Spleen (tissue), 11 donors: ENCODE measurements around the gene TTC23L. TPM values are rescaled to one million over a fixed set of nuclear protein-coding genes. Genes with fewer than 3 reads are reported as not detected.

Experiments
- DNase-seq: peaks from one replicate; pipeline ENCODE4 v3.0.0-alpha.2; 2020
- H3K27ac ChIP-seq, 8 donors: fragments of 200-600 bp; sonication (generic) in 7 of 8; 1 replicate in 4 of 8; 2 replicates in 4 of 8; pipeline versions ENCODE4 v1.5.0 to v1.8.0; 2016 to 2021; ENCODE audit warnings: inconsistent platforms in 4 of 8, mild to moderate bottlenecking in 4 of 8, moderate library complexity in 1 of 8
- H3K27me3 ChIP-seq, 7 donors: fragments of 200-600 bp; sonication (generic) in 6 of 7; replicated peaks in 1 of 7; 1 replicate in 4 of 7; 2 replicates in 3 of 7; pipeline versions ENCODE4 v1.5.0 to v1.8.0; 2016 to 2021; ENCODE audit warnings: inconsistent platforms in 3 of 7, mild to moderate bottlenecking in 1 of 7
- H3K36me3 ChIP-seq, 6 donors: fragments of 200-600 bp; sonication (generic) in 5 of 6; 1 replicate in 4 of 6; 2 replicates in 2 of 6; pipeline versions ENCODE4 v1.5.0 to v1.8.0; 2016 to 2021; ENCODE audit warnings: inconsistent platforms in 2 of 6
- H3K4me1 ChIP-seq, 6 donors: fragments of 200-600 bp; sonication (generic) in 5 of 6; 1 replicate in 3 of 6; 2 replicates in 3 of 6; pipeline versions ENCODE4 v1.5.0 to v1.8.0; 2016 to 2021; ENCODE audit warnings: inconsistent platforms in 3 of 6
- H3K4me3 ChIP-seq, 8 donors: fragments of 200-600 bp; sonication (generic) in 7 of 8; 1 replicate in 4 of 8; 2 replicates in 4 of 8; pipeline versions ENCODE4 v1.5.0 to v1.8.0; 2016 to 2021; ENCODE audit warnings: inconsistent platforms in 4 of 8, mild to moderate bottlenecking in 4 of 8, moderate library complexity in 2 of 8
- H3K9me3 ChIP-seq, 8 donors: fragments of 200-600 bp; sonication (generic) in 7 of 8; 1 replicate in 4 of 8; 2 replicates in 4 of 8; pipeline versions ENCODE4 v1.5.0 to v1.8.0; 2016 to 2021; ENCODE audit warnings: inconsistent platforms in 4 of 8
- CTCF ChIP-seq, 11 experiments: fragments of 200-600 bp in 7 of 11; fragments of 450-650 bp in 4 of 11; sonication (generic) in 4 of 11; IDR thresholded peaks in 8 of 11; conservative IDR thresholded peaks in 3 of 11; 1 replicate in 7 of 11; 2 replicates in 4 of 11; pipeline versions ENCODE4 v1.4.0 to v1.8.0; 2016 to 2021; ENCODE audit warnings: antibody characterized with exemption in 11 of 11, inconsistent platforms in 4 of 11, mild to moderate bottlenecking in 1 of 11
- POLR2A ChIP-seq, 3 donors: fragments of 450-650 bp; IDR thresholded peaks; one replicate each; pipeline ENCODE4 v1.5.1; 2017; ENCODE audit warnings: antibody characterized with exemption in 3 of 3, mild to moderate bottlenecking in 1 of 3
- POLR2AphosphoS5 ChIP-seq, 3 donors: sonication (generic); formaldehyde crosslinking; IDR thresholded peaks; one replicate each; pipeline ENCODE4 v1.5.1; 2017; ENCODE audit warnings: antibody characterized with exemption in 3 of 3
- WGBS, 5 donors: extraction: QIAGEN DNeasy Blood & Tissue Kit in 3 of 5; methylation state at CpG; one replicate each; pipeline versions ENCODE4 v1.1.5 to v1.1.7; 2013 to 2018; 5-methylcytosine and 5-hydroxymethylcytosine counted together
- intact Hi-C: fragments of 100-400 bp; cut with DNase I; formaldehyde crosslinking; loops from one replicate; pipeline ENCODE4 v1.15.0; 2023; ENCODE audit warnings: low total_unique reads
- polyA plus RNA-seq, 3 donors: library from polyadenylated mRNA; stranded (reverse); fragments of 200-250 nt; gene quantifications; one replicate each; pipeline ENCODE4 v1.2.1, GENCODE V29; 2013
- total RNA-seq, 7 donors: library from RNA; depleted of rRNA in 3 of 7; stranded (reverse); fragments of >200 nt in 3 of 7; fragmentation: NEBNext Ultra II Directional in 4 of 7; extraction: Animal tissue kit (Norgen Biotek cat#: 25700) in 4 of 7; gene quantifications; one replicate each; pipeline versions ENCODE4 v1.1.0 to v1.2.1, GENCODE V29; 2016 to 2021
- donor health status: healthy with polysubstance abuse.
- donor health status: DM: no; HTN: no; CAD: no; lungs with moderate emphysema.
- donor health status: DM: no; HTN: no; CAD: no.
- donor health status: Bipolar disorder and iron deficiency.
- donor health status: healthy.
- donor health status: DM: no; HTN: no; CAD: no.
- donor health status: DM: yes; HTN: yes; CAD: no.

The TTC23L gene
- total and polyA plus RNA-seq, 10 donors: 0.07 to 0.42 (median 0.24) TPM; not detected in 4

- Histone ChIP-seq H3K27ac (no peak overlapping the region), H3K9me3 (no peaks in the 10 kb centered on the region), H3K4me3 (no peak overlapping the region), H3K4me1 (no peaks in the 10 kb centered on the region), H3K36me3 (peaks cover 0 to 64% (median 0%) of the 10 kb centered on the region in 6 donors), H3K27me3 (no peaks in the 10 kb centered on the region)
- no peak for DNase-seq
- TF ChIP-seq POLR2A (IDR thresholded peaks at IDR 0.05) (no peak), POLR2AphosphoS5 (IDR thresholded peaks at IDR 0.05) (no peak), CTCF (IDR thresholded peaks at IDR 0.05 in 8 of 11, conservative IDR thresholded peaks at IDR 0.05 in 3 of 11) (no peak)
- WGBS, 5 donors: 88 to 98% (median 89%) methylated on average over 6 of the region's 6 CpGs
- intact Hi-C loops: no loop called here
Observed at GRCh38 chr5:34806532-34806931, 32.4 kb upstream of the TTC23L start.

GRCh38 chr5:34811706-34812105, 27.3 kb upstream of the TTC23L start:
- peaks cover 0 to 48% (median 5%) of the 10 kb centered on the region in 6 donors for H3K36me3 ChIP-seq
- 77 to 87% (median 85%) methylated on average over 1 of the region's 1 CpG for WGBS, 5 donors
- intact Hi-C loops: no loop called here

GRCh38 chr5:34813509-34813908, 25.5 kb upstream of the TTC23L start:
- Histone ChIP-seq H3K4me1 (no peaks in the 10 kb centered on the region), H3K27me3 (no peaks in the 10 kb centered on the region), H3K36me3 (peaks cover 0 to 45% (median 5%) of the 10 kb centered on the region in 6 donors), H3K9me3 (no peaks in the 10 kb centered on the region), H3K4me3 (no peak overlapping the region), H3K27ac (no peak overlapping the region)
- DNase-seq: no peak
- intact Hi-C loops: no loop called here
- WGBS, 5 donors: 83 to 94% (median 85%) methylated on average over 3 of the region's 3 CpGs
- TF ChIP-seq CTCF (IDR thresholded peaks at IDR 0.05 in 8 of 11, conservative IDR thresholded peaks at IDR 0.05 in 3 of 11) (no peak), POLR2A (IDR thresholded peaks at IDR 0.05) (no peak), POLR2AphosphoS5 (IDR thresholded peaks at IDR 0.05) (no peak)

More at GRCh38 chr5:34811706-34812105, 27.3 kb upstream of the TTC23L start:
- Histone ChIP-seq H3K4me3 (no peak overlapping the region), H3K4me1 (no peaks in the 10 kb centered on the region), H3K27ac (no peak overlapping the region), H3K27me3 (no peaks in the 10 kb centered on the region), H3K9me3 (no peaks in the 10 kb centered on the region)
- DNase-seq: no peak
- TF ChIP-seq POLR2A (IDR thresholded peaks at IDR 0.05) (no peak), CTCF (IDR thresholded peaks at IDR 0.05 in 8 of 11, conservative IDR thresholded peaks at IDR 0.05 in 3 of 11) (no peak), POLR2AphosphoS5 (IDR thresholded peaks at IDR 0.05) (no peak)

GRCh38 chr5:34817558-34818351, 21.2 kb upstream of the TTC23L start:
- DNase-seq: no peak
- Histone ChIP-seq H3K4me3 (no peak overlapping the region), H3K9me3 (no peaks in the 10 kb centered on the region), H3K27me3 (no peaks in the 10 kb centered on the region), H3K36me3 (peaks cover 0 to 29% (median 5%) of the 10 kb centered on the region in 6 donors), H3K27ac (no peak overlapping the region), H3K4me1 (no peaks in the 10 kb centered on the region)
- intact Hi-C loops: no loop called here
- WGBS, 5 donors: 85 to 96% (median 88%) methylated on average over 3 of the region's 3 CpGs
- TF ChIP-seq CTCF (IDR thresholded peaks at IDR 0.05 in 8 of 11, conservative IDR thresholded peaks at IDR 0.05 in 3 of 11) (no peak), POLR2AphosphoS5 (IDR thresholded peaks at IDR 0.05) (no peak)
